Endothelial cell (in vitro differentiated cells): ENCODE results near the gene ADRA1B. TPM values are rescaled to one million over a fixed set of nuclear protein-coding genes. Genes with fewer than 3 reads are reported as not detected.
A peak's percentile ranks its signal among the peaks of the same experiment; 100 is the strongest.

Experiments used
- DNase-seq: peaks from one replicate; pipeline ENCODE4 v3.0.0; 2021; ENCODE audit warnings: low spot score
- H3K27ac Mint-ChIP-seq: one replicate; pipeline ENCODE4 v1.8.0; 2021; ENCODE audit warnings: mixed read lengths, inconsistent platforms; ENCODE audit not compliant: unreplicated experiment
- H3K27me3 Mint-ChIP-seq: one replicate; pipeline ENCODE4 v1.8.0; 2021; ENCODE audit warnings: mild to moderate bottlenecking, moderate library complexity, mixed read lengths, inconsistent platforms; ENCODE audit not compliant: unreplicated experiment
- H3K36me3 Mint-ChIP-seq: one replicate; pipeline ENCODE4 v1.8.0; 2021; ENCODE audit warnings: mild to moderate bottlenecking, low read depth, mixed read lengths, inconsistent platforms; ENCODE audit not compliant: unreplicated experiment
- H3K4me1 Mint-ChIP-seq: one replicate; pipeline ENCODE4 v1.8.0; 2021; ENCODE audit warnings: mild to moderate bottlenecking, mixed read lengths, inconsistent platforms; ENCODE audit not compliant: unreplicated experiment
- H3K4me3 Mint-ChIP-seq: one replicate; pipeline ENCODE4 v1.8.0; 2021; ENCODE audit warnings: mild to moderate bottlenecking, mixed read lengths, inconsistent platforms; ENCODE audit not compliant: unreplicated experiment
- H3K9me3 Mint-ChIP-seq: one replicate; pipeline ENCODE4 v1.8.0; 2021; ENCODE audit warnings: mixed read lengths, inconsistent platforms; ENCODE audit not compliant: unreplicated experiment
- CTCF ChIP-seq: fragments of 200-600 bp; sonication (generic); IDR thresholded peaks from one replicate; pipeline ENCODE4 v1.5.0; 2021; ENCODE audit warnings: antibody characterized with exemption; ENCODE audit not compliant: unreplicated experiment
- total RNA-seq: library from RNA; stranded (reverse); fragmentation: NEBNext Ultra II Directional; extraction: Animal tissue kit (Norgen Biotek cat#: 25700); gene quantifications from one replicate; pipeline ENCODE4 v1.2.1, GENCODE V29; 2021; ENCODE audit not compliant: unreplicated experiment

ADRA1B gene
- total RNA-seq, 1 donor from 2014 or later = not detected

DNA sequence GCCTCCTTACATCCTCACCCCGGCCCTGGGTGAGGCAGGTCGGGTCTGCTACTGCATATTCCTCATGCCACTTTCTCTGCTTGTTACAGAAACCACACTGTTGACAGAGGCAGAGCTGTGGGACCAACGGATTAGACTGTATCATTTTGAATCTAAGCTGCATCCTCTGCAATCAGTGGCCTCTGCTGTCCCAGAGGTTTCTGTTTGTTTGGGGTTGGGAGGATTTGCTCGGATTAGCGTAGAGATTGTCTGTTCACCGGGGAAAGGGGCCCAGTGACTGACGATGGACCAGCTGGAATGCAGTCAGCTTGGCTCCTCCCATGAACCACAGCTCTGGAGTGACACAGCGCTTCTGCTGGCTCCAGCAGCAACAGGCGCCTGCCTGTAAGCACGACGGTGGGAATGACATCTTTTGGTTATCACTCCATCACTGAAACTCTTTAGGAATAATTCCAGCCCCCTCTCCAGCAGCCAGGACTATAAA, 37.3 kb upstream of the ADRA1B start:
- Mint-ChIP-seq H3K27ac (no peak overlapping the region), H3K27me3 (peaks cover 5% of the 10 kb centered on the region), H3K4me1 (peaks cover 10% of the 10 kb centered on the region), H3K9me3 (no peaks in the 10 kb centered on the region), H3K4me3 (no peak overlapping the region), H3K36me3 (no peaks in the 10 kb centered on the region)
- TF ChIP-seq CTCF = no peak
- peak; percentile 21 for DNase-seq

GRCh38 chr5:159880676-159881075, 35.6 kb upstream of the ADRA1B start:
- no peak for DNase-seq
- Mint-ChIP-seq H3K27ac (no peak overlapping the region), H3K36me3 (no peaks in the 10 kb centered on the region), H3K9me3 (no peaks in the 10 kb centered on the region), H3K27me3 (peaks cover 5% of the 10 kb centered on the region), H3K4me1 (peaks cover 10% of the 10 kb centered on the region), H3K4me3 (no peak overlapping the region)
- TF ChIP-seq CTCF = no peak

DNA sequence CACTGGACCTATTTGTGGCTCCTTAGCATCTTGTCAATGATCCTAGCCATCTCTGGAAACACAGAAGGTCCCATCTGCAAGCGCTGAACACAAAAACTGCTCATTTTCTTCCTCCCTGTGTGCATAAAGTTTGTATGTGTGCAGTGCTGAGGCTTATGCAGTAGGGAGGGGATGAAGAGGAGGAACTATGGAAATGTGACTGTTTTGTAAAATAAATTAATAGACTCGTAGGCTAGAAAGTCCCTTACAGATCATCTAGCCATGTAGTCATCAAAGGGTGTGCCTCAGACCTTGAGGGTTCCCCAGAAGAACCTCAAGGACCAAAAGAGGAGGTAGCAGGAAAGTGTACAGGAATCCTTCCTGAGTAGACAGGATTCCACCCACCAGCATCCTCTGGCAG, 34.3 kb upstream of the ADRA1B start:
- no peak for TF ChIP-seq CTCF
- no peak overlapping the region for H3K4me3 Mint-ChIP-seq
- no peak for DNase-seq
- peaks cover 10% of the 10 kb centered on the region for H3K4me1 Mint-ChIP-seq
- H3K9me3 Mint-ChIP-seq = no peaks in the 10 kb centered on the region
- no peak overlapping the region for H3K27ac Mint-ChIP-seq
- peaks cover 5% of the 10 kb centered on the region for H3K27me3 Mint-ChIP-seq
- no peaks in the 10 kb centered on the region for H3K36me3 Mint-ChIP-seq

DNA sequence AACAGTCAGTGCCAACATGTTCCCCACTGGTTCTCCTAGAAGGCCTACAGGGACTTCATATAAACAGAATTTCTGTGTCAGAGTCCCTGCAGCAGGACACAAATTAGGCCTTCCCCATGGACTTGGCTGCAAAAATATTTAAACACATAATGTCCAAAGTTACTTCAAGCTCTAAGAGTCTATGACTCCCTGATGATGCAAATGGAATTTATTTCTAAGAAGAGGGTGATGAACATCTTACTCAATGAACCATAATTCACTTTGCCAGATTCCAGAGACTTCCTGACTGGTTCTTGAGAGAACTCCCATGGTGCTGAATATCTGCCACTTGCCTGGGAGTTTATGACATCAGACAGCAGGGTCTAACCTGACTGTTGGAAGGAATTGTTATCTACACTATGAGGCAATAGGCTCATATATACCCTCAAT, 32.7 kb upstream of the ADRA1B start:
- DNase-seq = no peak
- Mint-ChIP-seq H3K27ac (no peak overlapping the region), H3K36me3 (no peaks in the 10 kb centered on the region), H3K4me1 (peaks cover 2% of the 10 kb centered on the region), H3K4me3 (no peak overlapping the region), H3K9me3 (no peaks in the 10 kb centered on the region), H3K27me3 (peaks cover 5% of the 10 kb centered on the region)
- TF ChIP-seq CTCF = no peak

DNA sequence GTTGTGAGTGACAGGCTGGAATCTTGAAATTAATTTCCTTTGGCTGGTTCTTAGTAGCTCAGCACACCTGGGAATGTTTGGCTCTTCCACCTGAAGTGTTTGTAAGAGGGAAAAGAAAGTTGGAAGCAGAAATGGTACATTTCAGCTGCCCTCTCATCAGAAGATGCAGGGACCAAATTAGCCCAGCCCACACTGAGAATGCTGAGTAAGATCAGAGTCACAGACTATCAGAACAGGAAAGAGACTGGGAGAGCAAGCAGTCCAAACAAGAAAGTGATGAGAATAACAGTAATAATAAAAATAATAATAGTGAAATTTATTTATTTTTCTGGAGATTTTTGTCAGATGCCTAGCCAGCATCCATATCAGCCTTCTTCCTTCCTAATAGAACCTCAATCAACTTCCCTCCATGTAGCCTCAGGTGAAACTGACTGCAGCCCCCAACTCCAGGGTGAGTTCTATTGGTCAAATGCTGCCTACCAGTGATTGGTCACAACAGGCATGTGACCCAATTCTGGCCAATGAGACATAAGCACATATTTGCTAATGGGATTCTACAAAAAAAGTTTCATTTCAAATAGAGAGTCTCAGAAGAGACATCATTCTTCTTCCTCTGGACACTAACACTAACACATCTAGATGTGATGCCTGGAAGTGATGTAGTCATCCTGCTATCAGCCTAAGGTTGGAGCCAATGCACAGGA, 31.2 kb upstream of the ADRA1B start:
- H3K9me3 Mint-ChIP-seq = no peaks in the 10 kb centered on the region
- no peak overlapping the region for H3K27ac Mint-ChIP-seq
- no peak overlapping the region for H3K4me3 Mint-ChIP-seq
- no peaks in the 10 kb centered on the region for H3K36me3 Mint-ChIP-seq
- peaks cover 5% of the 10 kb centered on the region for H3K27me3 Mint-ChIP-seq
- TF ChIP-seq CTCF = no peak
- DNase-seq = no peak
- H3K4me1 Mint-ChIP-seq = no peaks in the 10 kb centered on the region
